OCI-LY3 (cell line): ENCODE measurements around the gene RAB23.

Experiments used
- H2AFZ ChIP-seq: fragments of 200-600, 300-600 bp; shearing (Covaris generic); 2 replicates; pipeline ENCODE4 v1.6.0; 2014; ENCODE audit warnings: antibody characterized with exemption, low read depth, low read length
- H3K27ac ChIP-seq: fragments of 200-600, 300-600 bp; sonication (generic); 2 replicates; pipeline ENCODE4 v1.5.1; 2014; ENCODE audit warnings: mild to moderate bottlenecking, low read length, moderate library complexity, mixed read lengths
- H3K27me3 ChIP-seq: fragments of 200-600, 300-600 bp; sonication (generic); 2 replicates; pipeline ENCODE4 v1.6.1; 2014; ENCODE audit warnings: low read depth, low read length, mixed read lengths
- H3K36me3 ChIP-seq: fragments of 200-600, 300-600 bp; sonication (generic); replicated peaks from 2 replicates; pipeline ENCODE3; 2014; ENCODE audit warnings: low read depth, low read length, mixed read lengths
- H3K4me1 ChIP-seq: fragments of 300-600, 200-600 bp; sonication (generic); 2 replicates; pipeline ENCODE4 v1.6.1; 2014; ENCODE audit warnings: low read length, mixed read lengths
- H3K4me2 ChIP-seq: fragments of 200-600, 300-600 bp; sonication (generic); 2 replicates; pipeline ENCODE4 v1.6.1; 2014; ENCODE audit warnings: low read length, mixed read lengths
- H3K4me3 ChIP-seq: fragments of 300-600, 200-600 bp; sonication (generic); 2 replicates; pipeline ENCODE4 v1.5.1; 2014; ENCODE audit warnings: antibody characterized with exemption, mild to moderate bottlenecking, low read length, moderate library complexity
- H3K79me2 ChIP-seq: fragments of 300-600, 200-600 bp; shearing (Covaris generic); 2 replicates; pipeline ENCODE4 v1.6.1; 2014; ENCODE audit warnings: mild to moderate bottlenecking, low read length, mixed read lengths
- H3K9ac ChIP-seq: fragments of 300-600, 200-600 bp; shearing (Covaris generic); 2 replicates; pipeline ENCODE4 v1.6.0; 2014; ENCODE audit warnings: mild to moderate bottlenecking, low read length, moderate library complexity
- H3K9me3 ChIP-seq: fragments of 200-600, 300-600 bp; shearing (Covaris generic); 2 replicates; pipeline ENCODE4 v1.6.1; 2014; ENCODE audit warnings: low read length, mixed read lengths; ENCODE audit not compliant: insufficient read depth
- H4K20me1 ChIP-seq: fragments of 200-600, 300-600 bp; sonication (generic); 2 replicates; pipeline ENCODE4 v1.6.1; 2016; ENCODE audit warnings: low read length, mixed read lengths; ENCODE audit not compliant: insufficient read depth
- EZH2phosphoT487 ChIP-seq: fragments of 200-600 bp; shearing (Covaris generic); IDR thresholded peaks from 2 replicates; pipeline ENCODE4 v1.6.1; 2018; ENCODE audit warnings: antibody characterized with exemption, mixed run types, low read depth
- TF ChIP-seq, protein P1 (sequence below): fragments of 200-600, 300-600 bp; sonication (generic); IDR thresholded peaks from 2 replicates; pipeline ENCODE4 v1.5.1; 2014; ENCODE audit warnings: antibody characterized with exemption, low read length, low read depth

Gene RAB23

GRCh38 chr6:57143690-57144089 is 78.4 kb downstream of the RAB23 start:
- Histone ChIP-seq H3K36me3 (peaks cover 41% of the 10 kb centered on the region), H2AFZ (no peak overlapping the region), H3K4me3 (no peak overlapping the region), H3K4me2 (no peak overlapping the region), H3K9me3 (no peaks in the 10 kb centered on the region), H3K9ac (no peak overlapping the region), H3K27me3 (no peaks in the 10 kb centered on the region), H3K4me1 (peaks cover 4% of the 10 kb centered on the region; the same call in 1 of the 2 replicates), H3K79me2 (no peaks in the 10 kb centered on the region), H4K20me1 (no peaks in the 10 kb centered on the region), H3K27ac (no peak overlapping the region)
- TF ChIP-seq, protein P1, sequence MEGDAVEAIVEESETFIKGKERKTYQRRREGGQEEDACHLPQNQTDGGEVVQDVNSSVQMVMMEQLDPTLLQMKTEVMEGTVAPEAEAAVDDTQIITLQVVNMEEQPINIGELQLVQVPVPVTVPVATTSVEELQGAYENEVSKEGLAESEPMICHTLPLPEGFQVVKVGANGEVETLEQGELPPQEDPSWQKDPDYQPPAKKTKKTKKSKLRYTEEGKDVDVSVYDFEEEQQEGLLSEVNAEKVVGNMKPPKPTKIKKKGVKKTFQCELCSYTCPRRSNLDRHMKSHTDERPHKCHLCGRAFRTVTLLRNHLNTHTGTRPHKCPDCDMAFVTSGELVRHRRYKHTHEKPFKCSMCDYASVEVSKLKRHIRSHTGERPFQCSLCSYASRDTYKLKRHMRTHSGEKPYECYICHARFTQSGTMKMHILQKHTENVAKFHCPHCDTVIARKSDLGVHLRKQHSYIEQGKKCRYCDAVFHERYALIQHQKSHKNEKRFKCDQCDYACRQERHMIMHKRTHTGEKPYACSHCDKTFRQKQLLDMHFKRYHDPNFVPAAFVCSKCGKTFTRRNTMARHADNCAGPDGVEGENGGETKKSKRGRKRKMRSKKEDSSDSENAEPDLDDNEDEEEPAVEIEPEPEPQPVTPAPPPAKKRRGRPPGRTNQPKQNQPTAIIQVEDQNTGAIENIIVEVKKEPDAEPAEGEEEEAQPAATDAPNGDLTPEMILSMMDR = no peak

DNA sequence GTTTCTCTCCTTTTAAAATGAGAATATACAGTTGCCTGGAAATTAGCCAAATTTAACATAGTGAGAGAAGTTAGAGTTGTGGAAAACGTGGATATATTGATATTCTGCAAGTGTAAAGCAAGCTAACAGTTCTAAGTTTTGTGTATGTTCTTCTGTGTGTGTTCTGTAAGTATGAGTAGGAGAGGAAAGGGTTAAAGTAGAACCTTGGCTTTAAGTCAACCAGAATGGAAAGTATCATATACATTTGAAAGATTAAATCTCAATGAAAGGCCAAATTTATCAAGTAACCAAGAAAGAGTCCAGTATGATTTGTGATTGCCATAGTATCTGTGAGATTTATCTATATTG is 80.0 kb downstream of the RAB23 start:
- H3K27me3 ChIP-seq = no peaks in the 10 kb centered on the region
- no peaks in the 10 kb centered on the region for H3K4me1 ChIP-seq
- no peak overlapping the region for H3K27ac ChIP-seq
- H2AFZ ChIP-seq = no peak overlapping the region
- H3K79me2 ChIP-seq = no peaks in the 10 kb centered on the region
- no peak overlapping the region for H3K9ac ChIP-seq
- peaks cover 34% of the 10 kb centered on the region for H3K36me3 ChIP-seq
- no peak overlapping the region for H3K4me3 ChIP-seq
- no peaks in the 10 kb centered on the region for H3K9me3 ChIP-seq
- H3K4me2 ChIP-seq = no peak overlapping the region
- H4K20me1 ChIP-seq = 0 out of 2 replicates have a peak, but pooled peaks cover 2% of the 10 kb centered on the region
- TF ChIP-seq, protein P1 = no peak
- no peak for TF ChIP-seq EZH2phosphoT487

DNA sequence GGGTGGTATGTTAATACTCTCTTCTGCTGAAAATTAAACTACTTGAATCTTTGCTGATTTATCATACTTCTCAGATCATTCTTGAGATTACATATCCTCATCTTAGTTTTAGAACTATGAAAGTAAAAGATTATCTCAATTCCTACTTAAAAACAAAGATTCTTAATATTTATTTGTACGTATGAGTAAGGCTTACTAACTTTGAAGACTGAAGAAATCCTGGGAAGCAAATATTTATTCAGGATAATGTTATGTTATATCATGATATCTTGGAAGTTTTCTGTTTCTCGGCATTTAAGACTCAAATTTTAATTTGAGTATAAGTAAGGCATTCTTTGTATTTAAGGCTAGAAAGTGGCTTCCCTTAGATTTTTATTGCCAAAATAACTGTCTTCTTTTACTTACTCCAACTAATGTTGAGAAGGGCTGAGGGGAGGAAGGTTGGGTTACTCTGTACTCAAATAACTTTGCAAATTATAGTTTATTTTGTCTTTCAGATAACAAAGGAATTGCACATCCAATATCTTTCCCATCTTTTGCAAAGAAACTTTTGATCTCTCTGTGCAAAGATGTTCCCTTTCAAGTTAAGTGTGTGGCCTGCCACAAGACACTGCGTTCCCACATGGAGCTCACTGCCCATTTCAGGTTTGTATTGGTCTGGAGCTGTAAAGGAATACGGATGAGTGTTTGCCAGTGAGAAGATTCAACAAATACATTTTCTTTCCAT is 80.5 kb downstream of the RAB23 start:
- 0 out of 2 replicates have a peak, but pooled peaks cover 2% of the 10 kb centered on the region for H4K20me1 ChIP-seq
- no peak overlapping the region for H3K4me2 ChIP-seq
- H3K9me3 ChIP-seq = no peaks in the 10 kb centered on the region
- H3K27me3 ChIP-seq = no peaks in the 10 kb centered on the region
- H2AFZ ChIP-seq = no peak overlapping the region
- no peak overlapping the region for H3K27ac ChIP-seq
- peaks cover 33% of the 10 kb centered on the region for H3K36me3 ChIP-seq
- no peaks in the 10 kb centered on the region for H3K79me2 ChIP-seq
- H3K9ac ChIP-seq = no peak overlapping the region
- no peaks in the 10 kb centered on the region for H3K4me1 ChIP-seq
- TF ChIP-seq, protein P1 = no peak
- TF ChIP-seq EZH2phosphoT487 = no peak
- H3K4me3 ChIP-seq = no peak overlapping the region

DNA sequence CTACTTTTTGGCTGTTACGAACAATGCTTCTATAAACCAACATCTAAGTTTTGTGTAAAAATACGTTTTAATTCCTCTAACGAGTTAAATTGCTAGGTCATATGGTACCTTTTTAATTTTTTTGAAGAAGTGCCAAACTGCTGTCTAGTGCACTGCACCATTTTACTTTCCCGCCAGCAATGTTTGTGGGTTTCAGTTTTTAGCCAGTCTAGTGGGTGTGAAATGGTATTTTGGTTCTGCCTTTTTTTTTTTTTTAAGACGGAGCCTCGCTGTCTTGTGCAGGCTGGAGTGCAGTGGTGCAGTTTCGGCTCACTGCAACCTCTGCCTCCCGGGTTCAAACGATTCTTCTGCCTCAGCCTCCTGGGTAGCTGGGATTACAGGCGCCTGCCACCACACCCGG is 84.1 kb downstream of the RAB23 start:
- Histone ChIP-seq H3K4me3 (no peak overlapping the region), H2AFZ (no peak overlapping the region), H3K79me2 (no peaks in the 10 kb centered on the region), H3K4me1 (no peaks in the 10 kb centered on the region), H3K27ac (no peak overlapping the region), H3K4me2 (no peak overlapping the region), H4K20me1 (0 out of 2 replicates have a peak, but pooled peaks cover 2% of the 10 kb centered on the region), H3K36me3 (peaks cover 45% of the 10 kb centered on the region), H3K27me3 (no peaks in the 10 kb centered on the region), H3K9me3 (no peaks in the 10 kb centered on the region), H3K9ac (no peak overlapping the region)
- TF ChIP-seq, protein P1 = no peak
- no peak for TF ChIP-seq EZH2phosphoT487
